ENCODE data around the gene MAPK10.
"Not testable (repeated sequence)": the region's sequence is repeated elsewhere in the genome, so short reads cannot be mapped to it uniquely, and the experiment has no call there.

Gene MAPK10

DNA sequence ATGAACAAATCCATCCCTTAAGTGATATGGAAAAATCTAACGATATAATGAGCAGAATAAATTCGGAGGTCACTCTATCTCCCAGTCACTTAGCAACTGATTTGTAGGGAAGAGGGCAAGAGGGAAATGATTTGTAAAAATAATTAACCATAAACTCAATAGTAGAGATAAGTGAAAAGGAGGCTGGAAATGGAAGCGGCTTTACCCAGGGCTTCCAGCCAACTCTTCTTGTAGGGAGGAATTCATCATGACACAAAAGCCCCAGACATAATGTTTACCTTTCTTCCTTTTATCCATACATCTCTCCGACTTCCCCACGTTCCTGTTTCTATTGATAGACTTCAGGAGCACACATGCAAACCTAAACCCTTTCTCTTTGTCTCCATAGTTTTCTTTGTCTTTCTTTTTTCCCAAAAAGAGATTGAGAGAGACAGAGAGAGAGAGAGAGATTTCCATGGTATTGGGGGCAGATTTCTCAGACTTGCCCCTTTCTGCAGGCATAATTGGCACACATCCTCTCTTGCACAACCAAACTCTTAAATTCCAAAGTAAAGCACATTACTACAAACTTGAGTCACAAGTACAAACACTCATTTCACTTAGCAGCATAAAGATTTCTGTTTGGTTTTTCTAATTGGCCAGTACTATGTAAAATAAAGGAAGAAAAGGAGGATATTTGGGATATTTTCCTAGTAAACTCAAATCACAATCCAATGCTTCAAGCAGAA is 140.9 kb downstream of the MAPK10 start:
- DNase-seq (ENCODE audit: insufficient read length, low spot score) (no peak), FAIRE-seq (no peak)
- no peak for TF ChIP-seq POU2F2 (IDR thresholded peaks at IDR 0.05; ENCODE audit: low read depth, low read length)
- TF ChIP-seq POLR2A (IDR thresholded peaks at IDR 0.05; ENCODE audit: low read depth, low read length) = no peak
- no peak for TF ChIP-seq PAX5 (IDR thresholded peaks at IDR 0.05; ENCODE audit: insufficient read depth, low read length, severe bottlenecking)
- TF ChIP-seq POLR2AphosphoS5 (IDR thresholded peaks at IDR 0.05; ENCODE audit: low read depth, low read length) = no peak

DNA sequence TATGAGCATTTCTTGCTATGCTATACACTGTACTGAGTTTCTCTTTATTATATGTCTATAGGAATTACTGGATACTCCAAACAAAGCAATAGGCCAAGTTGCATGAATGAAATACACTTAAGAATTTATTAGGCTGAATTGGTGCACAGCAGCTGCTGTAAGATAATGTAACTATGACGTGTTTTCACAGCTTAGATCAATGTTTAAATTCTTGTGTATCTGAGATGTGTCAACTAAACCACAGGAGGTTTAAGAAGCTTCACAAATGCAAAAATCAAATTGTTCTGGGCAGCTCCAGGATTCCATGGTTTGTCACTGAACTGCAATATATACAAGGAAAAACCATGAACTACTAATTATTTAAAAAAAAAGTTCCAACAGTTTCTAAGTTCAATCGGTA is 156.7 kb downstream of the MAPK10 start:
- FAIRE-seq (no peak), DNase-seq (ENCODE audit: insufficient read length, low spot score) (no peak)
- TF ChIP-seq PAX5 (IDR thresholded peaks at IDR 0.05; ENCODE audit: insufficient read depth, low read length, severe bottlenecking) (no peak), POLR2A (IDR thresholded peaks at IDR 0.05; ENCODE audit: low read depth, low read length) (no peak), SPI1 (IDR thresholded peaks at IDR 0.05; ENCODE audit: low read depth, low read length) (no peak), TAF1 (IDR thresholded peaks at IDR 0.05; ENCODE audit: low read depth, low read length) (no peak), POU2F2 (IDR thresholded peaks at IDR 0.05; ENCODE audit: low read depth, low read length) (no peak), POLR2AphosphoS5 (IDR thresholded peaks at IDR 0.05; ENCODE audit: low read depth, low read length) (no peak)

DNA sequence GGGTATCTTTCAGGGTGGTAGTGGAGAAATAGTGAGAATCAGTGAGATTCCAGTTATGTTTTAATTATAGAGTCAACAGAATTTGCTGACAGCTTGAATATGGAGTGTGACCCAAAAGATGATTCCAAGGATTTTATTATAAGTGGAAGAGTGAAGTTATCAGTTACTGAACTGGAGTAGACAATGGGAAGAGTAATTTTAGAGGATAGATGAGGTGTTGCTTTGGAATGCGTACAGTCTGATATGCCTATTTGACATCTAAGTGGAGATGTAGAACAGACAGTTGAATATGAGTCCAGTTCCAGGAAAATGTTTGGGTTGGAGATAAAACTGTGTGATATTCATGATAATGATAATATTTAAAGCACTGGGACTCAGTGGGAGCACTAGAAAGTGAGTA is 174.2 kb downstream of the MAPK10 start:
- DNase-seq (ENCODE audit: insufficient read length, low spot score) = no peak
- TF ChIP-seq POU2F2 (IDR thresholded peaks at IDR 0.05; ENCODE audit: low read depth, low read length) (no peak), TAF1 (IDR thresholded peaks at IDR 0.05; ENCODE audit: low read depth, low read length) (no peak), POLR2A (IDR thresholded peaks at IDR 0.05; ENCODE audit: low read depth, low read length) (no peak), POLR2AphosphoS5 (IDR thresholded peaks at IDR 0.05; ENCODE audit: low read depth, low read length) (no peak), PAX5 (IDR thresholded peaks at IDR 0.05; ENCODE audit: insufficient read depth, low read length, severe bottlenecking) (no peak), SPI1 (IDR thresholded peaks at IDR 0.05; ENCODE audit: low read depth, low read length) (no peak)
- no peak for FAIRE-seq

DNA sequence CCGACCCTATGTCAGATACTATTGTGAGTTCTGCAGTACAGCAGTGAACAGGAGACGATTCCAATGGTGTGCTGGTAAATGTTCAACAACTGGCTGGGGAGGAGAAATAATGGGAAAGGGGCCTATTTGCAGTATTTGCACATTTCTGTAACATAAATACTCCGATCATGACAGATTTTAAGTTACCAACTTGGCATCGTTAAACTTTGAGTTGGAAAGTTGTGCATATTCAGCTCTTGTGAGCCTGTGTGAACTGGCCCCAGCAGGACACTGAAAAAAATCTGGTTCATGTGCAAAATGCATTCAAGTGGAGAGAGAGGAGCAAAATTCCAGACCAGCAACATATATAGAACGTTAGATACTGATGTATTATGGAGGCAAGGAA is 175.0 kb downstream of the MAPK10 start:
- DNase-seq (ENCODE audit: insufficient read length, low spot score) (no peak), FAIRE-seq (no peak)
- no peak for TF ChIP-seq TAF1 (IDR thresholded peaks at IDR 0.05; ENCODE audit: low read depth, low read length)
- TF ChIP-seq POLR2A (IDR thresholded peaks at IDR 0.05; ENCODE audit: low read depth, low read length) = no peak
- TF ChIP-seq POU2F2 (IDR thresholded peaks at IDR 0.05; ENCODE audit: low read depth, low read length) = no peak
- no peak for TF ChIP-seq SPI1 (IDR thresholded peaks at IDR 0.05; ENCODE audit: low read depth, low read length)
- no peak for TF ChIP-seq PAX5 (IDR thresholded peaks at IDR 0.05; ENCODE audit: insufficient read depth, low read length, severe bottlenecking)
- no peak for TF ChIP-seq POLR2AphosphoS5 (IDR thresholded peaks at IDR 0.05; ENCODE audit: low read depth, low read length)

DNA sequence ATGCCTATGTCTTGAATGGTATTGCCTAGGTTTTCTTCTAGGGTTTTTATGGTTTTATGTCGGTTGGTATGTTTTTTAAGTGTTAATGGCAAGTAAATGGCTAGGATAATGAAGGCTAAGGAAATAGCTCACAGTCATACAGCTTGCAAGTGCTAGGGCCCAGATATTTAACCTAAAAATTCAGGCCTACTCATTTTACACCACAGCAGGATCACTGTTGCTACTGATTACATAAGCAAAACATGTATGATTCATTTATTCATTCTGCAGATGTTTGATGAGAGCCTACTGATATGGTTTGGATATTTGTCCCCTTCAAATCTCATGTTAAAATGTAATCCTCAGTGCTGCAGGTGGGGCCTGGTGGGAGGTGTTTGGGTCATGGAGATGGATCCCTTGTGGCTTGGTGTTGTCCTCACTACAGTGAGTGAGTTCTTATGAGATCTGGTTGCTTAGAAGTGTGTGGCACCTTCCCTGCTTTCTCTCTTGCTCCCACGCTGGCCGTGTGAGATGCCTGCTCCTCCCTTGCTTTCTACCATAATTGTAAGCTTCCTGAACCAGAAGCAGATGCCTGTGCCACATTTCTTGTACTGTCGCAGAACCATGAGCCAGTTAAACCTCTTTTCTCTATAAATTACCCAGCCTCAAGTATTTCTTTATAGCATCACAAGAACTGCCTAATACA is 175.5 kb downstream of the MAPK10 start:
- no peak for FAIRE-seq
- DNase-seq (ENCODE audit: insufficient read length, low spot score) = no peak
- TF ChIP-seq POLR2AphosphoS5 (IDR thresholded peaks at IDR 0.05; ENCODE audit: low read depth, low read length) (no peak), SPI1 (IDR thresholded peaks at IDR 0.05; ENCODE audit: low read depth, low read length) (no peak), POU2F2 (IDR thresholded peaks at IDR 0.05; ENCODE audit: low read depth, low read length) (no peak), TAF1 (IDR thresholded peaks at IDR 0.05; ENCODE audit: low read depth, low read length) (no peak), PAX5 (IDR thresholded peaks at IDR 0.05; ENCODE audit: insufficient read depth, low read length, severe bottlenecking) (no peak)

DNA sequence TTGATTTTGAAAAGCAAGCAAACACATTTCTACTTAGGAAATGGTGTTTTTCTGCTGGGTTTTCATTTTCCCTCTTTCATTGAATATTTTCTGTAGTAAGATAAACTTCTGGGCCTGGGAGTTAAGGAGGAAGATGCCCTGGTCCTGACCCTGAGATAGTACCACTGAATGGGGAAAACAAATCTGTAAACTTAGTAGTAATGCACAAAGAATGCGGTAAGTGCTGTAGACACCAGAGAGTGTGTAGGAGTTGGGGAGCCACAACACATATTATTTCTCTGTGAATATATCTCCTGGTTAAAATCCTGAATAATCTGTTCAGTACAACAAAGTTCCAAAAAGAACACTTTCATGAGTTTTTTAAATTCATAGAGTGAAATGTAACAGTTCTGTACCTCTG is 178.3 kb downstream of the MAPK10 start:
- no peak for DNase-seq (ENCODE audit: insufficient read length, low spot score)
- no peak for TF ChIP-seq POLR2A (IDR thresholded peaks at IDR 0.05; ENCODE audit: low read depth, low read length)
- no peak for TF ChIP-seq SPI1 (IDR thresholded peaks at IDR 0.05; ENCODE audit: low read depth, low read length)
- TF ChIP-seq POU2F2 (IDR thresholded peaks at IDR 0.05; ENCODE audit: low read depth, low read length) = no peak
- no peak for TF ChIP-seq PAX5 (IDR thresholded peaks at IDR 0.05; ENCODE audit: insufficient read depth, low read length, severe bottlenecking)
- TF ChIP-seq POLR2AphosphoS5 (IDR thresholded peaks at IDR 0.05; ENCODE audit: low read depth, low read length) = no peak
- no peak for TF ChIP-seq TAF1 (IDR thresholded peaks at IDR 0.05; ENCODE audit: low read depth, low read length)
- no peak for FAIRE-seq

DNA sequence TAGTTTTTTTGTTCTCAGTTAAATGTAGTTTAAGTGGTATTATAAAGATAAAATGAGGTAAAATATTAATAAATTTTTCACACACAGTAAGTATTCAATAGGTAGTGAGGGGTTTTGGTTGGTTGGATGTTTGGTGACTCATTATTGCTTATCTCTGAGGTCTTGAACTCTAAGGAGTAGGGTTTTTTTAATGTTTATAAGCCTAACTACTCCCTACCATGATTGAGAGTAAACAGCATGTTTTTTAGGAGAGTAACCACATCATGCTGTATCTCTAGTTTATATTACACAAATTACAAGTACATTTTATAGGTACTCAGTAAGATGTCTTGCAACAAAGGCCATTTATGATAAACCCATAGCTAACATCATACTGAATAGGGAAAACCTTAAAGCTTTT is 181.6 kb downstream of the MAPK10 start:
- no peak for FAIRE-seq
- TF ChIP-seq PAX5 (IDR thresholded peaks at IDR 0.05; ENCODE audit: insufficient read depth, low read length, severe bottlenecking) (no peak), TAF1 (IDR thresholded peaks at IDR 0.05; ENCODE audit: low read depth, low read length) (no peak), POU2F2 (IDR thresholded peaks at IDR 0.05; ENCODE audit: low read depth, low read length) (no peak), SPI1 (IDR thresholded peaks at IDR 0.05; ENCODE audit: low read depth, low read length) (no peak), POLR2A (IDR thresholded peaks at IDR 0.05; ENCODE audit: low read depth, low read length) (no peak), POLR2AphosphoS5 (IDR thresholded peaks at IDR 0.05; ENCODE audit: low read depth, low read length) (no peak)

DNA sequence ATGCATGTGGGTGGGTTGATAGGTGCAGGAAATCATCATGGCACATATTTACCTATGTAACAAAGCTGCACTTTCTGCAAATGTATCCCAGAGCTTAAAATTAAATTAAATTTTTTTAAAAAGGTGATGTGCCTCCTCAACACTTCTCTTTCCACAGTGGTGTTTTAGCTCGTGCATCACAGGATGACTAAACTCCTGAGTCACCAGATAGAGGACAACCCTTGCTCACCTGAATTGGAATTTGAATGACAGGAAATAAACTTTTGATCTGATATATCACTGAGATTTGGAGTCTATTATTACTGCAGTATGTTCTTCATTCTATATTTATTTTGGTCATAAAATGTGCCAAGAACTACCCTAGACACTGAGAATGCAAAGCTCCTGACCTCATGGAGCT is 185.3 kb downstream of the MAPK10 start:
- TF ChIP-seq SPI1 (IDR thresholded peaks at IDR 0.05; ENCODE audit: low read depth, low read length) (no peak), POLR2A (IDR thresholded peaks at IDR 0.05; ENCODE audit: low read depth, low read length) (no peak), PAX5 (IDR thresholded peaks at IDR 0.05; ENCODE audit: insufficient read depth, low read length, severe bottlenecking) (no peak), POU2F2 (IDR thresholded peaks at IDR 0.05; ENCODE audit: low read depth, low read length) (no peak), TAF1 (IDR thresholded peaks at IDR 0.05; ENCODE audit: low read depth, low read length) (no peak), POLR2AphosphoS5 (IDR thresholded peaks at IDR 0.05; ENCODE audit: low read depth, low read length) (no peak)
- no peak for FAIRE-seq

More for the DNA sequence above, 181.6 kb downstream of the MAPK10 start:
- DNase-seq (ENCODE audit: insufficient read length, low spot score) = no peak

DNA sequence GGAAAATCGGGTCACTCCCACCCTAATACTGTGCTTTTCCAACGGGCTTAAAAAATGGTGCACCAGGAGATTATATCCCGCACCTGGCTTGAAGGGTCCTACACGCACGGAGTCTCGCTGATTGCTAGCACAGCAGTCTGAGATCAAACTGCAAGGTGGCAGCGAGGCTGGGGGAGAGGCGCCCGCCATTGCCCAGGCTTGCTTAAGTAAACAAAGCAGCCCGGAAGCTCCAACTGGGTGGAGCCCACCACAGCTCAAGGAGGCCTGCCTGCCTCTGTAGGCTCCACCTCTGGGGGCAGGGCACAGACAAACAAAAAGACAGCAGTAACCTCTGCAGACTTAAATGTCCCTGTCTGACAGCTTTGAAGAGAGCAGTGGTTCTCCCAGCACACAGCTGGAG is 191.5 kb downstream of the MAPK10 start:
- not testable (repeated sequence) for FAIRE-seq; DNase-seq (ENCODE audit: insufficient read length, low spot score)

More for the DNA sequence above, 185.3 kb downstream of the MAPK10 start:
- no peak for DNase-seq (ENCODE audit: insufficient read length, low spot score)

DNA sequence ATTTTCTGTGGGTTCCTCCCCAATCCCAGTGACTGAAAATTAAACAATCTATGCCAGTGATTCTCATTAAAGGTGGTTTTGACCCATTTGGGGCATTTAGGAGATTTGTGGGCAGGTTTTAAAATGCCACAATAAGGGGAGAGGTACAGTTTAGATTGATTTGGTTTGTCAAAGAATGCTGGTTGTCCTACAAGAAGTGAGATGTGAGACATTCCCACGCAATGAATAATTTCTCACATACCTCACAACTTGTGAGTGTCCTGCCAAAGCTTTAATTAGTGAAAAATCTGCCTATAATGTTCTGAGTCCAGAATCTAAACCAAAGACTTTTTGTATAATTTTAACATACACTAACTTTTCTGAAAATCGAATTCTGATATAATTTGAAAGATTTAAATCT is 199.4 kb downstream of the MAPK10 start:
- TF ChIP-seq PAX5 (IDR thresholded peaks at IDR 0.05; ENCODE audit: insufficient read depth, low read length, severe bottlenecking) (no peak), POU2F2 (IDR thresholded peaks at IDR 0.05; ENCODE audit: low read depth, low read length) (no peak), TAF1 (IDR thresholded peaks at IDR 0.05; ENCODE audit: low read depth, low read length) (no peak), SPI1 (IDR thresholded peaks at IDR 0.05; ENCODE audit: low read depth, low read length) (no peak), POLR2AphosphoS5 (IDR thresholded peaks at IDR 0.05; ENCODE audit: low read depth, low read length) (no peak), POLR2A (IDR thresholded peaks at IDR 0.05; ENCODE audit: low read depth, low read length) (no peak)
- FAIRE-seq (no peak), DNase-seq (ENCODE audit: insufficient read length, low spot score) (no peak)
